H1 (cell line): ENCODE data around the gene NTRK1. TPM values are rescaled to one million over a fixed set of nuclear protein-coding genes. Genes with fewer than 3 reads are reported as not detected.

Experiments
- CTCF ChIA-PET: fragments of 300-600 bp; sonication (Branson Sonifier 250); formaldehyde crosslinking; loops from one replicate; lab custom pipeline; 2021; ENCODE audit not compliant: partially characterized antibody; lab: Charles Lee
- POLR2A ChIA-PET: fragments of 300-600 bp; sonication (Branson Sonifier 250); formaldehyde crosslinking; loops from one replicate; lab custom pipeline; 2021; ENCODE audit warnings: inconsistent platforms; ENCODE audit not compliant: partially characterized antibody; lab: Charles Lee
- DNase-seq, 2 experiments: peaks; one replicate each; pipeline versions ENCODE4 v3.0.0 to v3.0.0-alpha.2; 2010 to 2022; ENCODE audit warnings: low spot score in 2 of 2, low read depth in 1 of 2, mixed read lengths in 1 of 2
- FAIRE-seq: peaks from 2 replicates; lab custom pipeline; 2011; peaks lifted over from hg19 to GRCh38; lab: Jason Lieb, UNC
- H2AFZ ChIP-seq: 2 replicates; pipeline ENCODE4 v1.8.1; 2012; ENCODE audit warnings: low read length, inconsistent platforms
- H2AK5ac ChIP-seq: 2 replicates; pipeline ENCODE4 v1.6.1; 2013; ENCODE audit warnings: low read depth, low read length
- H2BK120ac ChIP-seq: replicated peaks from 2 replicates; pipeline ENCODE3; 2013; ENCODE audit warnings: low read depth, low read length, inconsistent platforms
- H2BK12ac ChIP-seq: 2 replicates; pipeline ENCODE4 v1.6.1; 2013; ENCODE audit warnings: low read depth, low read length
- H2BK15ac ChIP-seq: 2 replicates; pipeline ENCODE4 v1.6.1; 2013; ENCODE audit warnings: low read length
- H2BK20ac ChIP-seq: 2 replicates; pipeline ENCODE4 v1.6.1; 2013; ENCODE audit warnings: low read length
- H2BK5ac ChIP-seq: 2 replicates; pipeline ENCODE4 v1.6.1; 2013; ENCODE audit warnings: low read depth, low read length
- H3K14ac ChIP-seq: 2 replicates; pipeline ENCODE4 v1.6.1; 2013; ENCODE audit warnings: inconsistent platforms; ENCODE audit not compliant: insufficient read length
- H3K18ac ChIP-seq: 2 replicates; pipeline ENCODE4 v1.6.1; 2013; ENCODE audit warnings: low read length; ENCODE audit errors: extremely low read depth
- H3K23ac ChIP-seq: 2 replicates; pipeline ENCODE4 v1.6.1; 2013; ENCODE audit warnings: inconsistent platforms; ENCODE audit not compliant: insufficient read length
- H3K23me2 ChIP-seq: 2 replicates; pipeline ENCODE4 v1.6.1; 2013; ENCODE audit warnings: low read depth, low read length
- H3K27ac ChIP-seq: 2 replicates; pipeline ENCODE4 v1.6.1; 2011; ENCODE audit warnings: low read depth, low read length, inconsistent platforms
- H3K27me3 ChIP-seq, 4 experiments: replicated peaks in 1 of 4; 1 replicate in 1 of 4; 2 replicates in 3 of 4; pipeline versions ENCODE4 v1.6.1 to v1.8.1; 2011 to 2013; ENCODE audit warnings: low read length in 3 of 4, mild to moderate bottlenecking in 3 of 4, inconsistent platforms in 2 of 4, mixed read lengths in 2 of 4, moderate library complexity in 1 of 4; ENCODE audit not compliant: control insufficient read depth in 3 of 4, insufficient read depth in 3 of 4; ENCODE audit errors: extremely low read depth in 1 of 4
- H3K36me3 ChIP-seq, 4 experiments: 2 replicates each; pipeline versions ENCODE4 v1.6.1 to v1.8.1; 2011 to 2013; ENCODE audit warnings: mild to moderate bottlenecking in 4 of 4, low read length in 3 of 4, moderate library complexity in 2 of 4, control low read depth in 1 of 4, inconsistent platforms in 1 of 4; ENCODE audit not compliant: insufficient read depth in 4 of 4, control insufficient read depth in 2 of 4
- H3K4ac ChIP-seq: replicated peaks from 2 replicates; pipeline ENCODE3; 2013; ENCODE audit warnings: low read length, low read depth, mixed read lengths, inconsistent platforms; ENCODE audit not compliant: insufficient read length
- H3K4me1 ChIP-seq, 4 experiments: replicated peaks in 1 of 4; 1 replicate in 1 of 4; 2 replicates in 3 of 4; pipeline versions ENCODE4 v1.6.1 to v1.8.1; 2011 to 2013; ENCODE audit warnings: low read length in 3 of 4, inconsistent platforms in 2 of 4, mixed read lengths in 1 of 4; ENCODE audit not compliant: insufficient read depth in 4 of 4, control insufficient read depth in 3 of 4
- H3K4me2 ChIP-seq, 2 experiments: 2 replicates each; pipeline versions ENCODE4 v1.6.1 to v1.8.1; 2011 to 2013; ENCODE audit warnings: low read depth in 2 of 2, low read length in 2 of 2, control low read depth in 1 of 2, inconsistent platforms in 1 of 2, mild to moderate bottlenecking in 1 of 2; ENCODE audit not compliant: insufficient read depth in 1 of 2
- H3K4me3 ChIP-seq, 4 experiments: fragments of 200-600, 300-600 bp in 1 of 4; sonication (generic), shearing (Covaris generic), sonication (Bioruptor Twin) in 1 of 4; 2 replicates each; pipeline versions ENCODE4 v1.5.1 to v1.8.1; 2011 to 2016; ENCODE audit warnings: low read length in 4 of 4, low read depth in 3 of 4, control low read depth in 2 of 4, inconsistent platforms in 2 of 4, mild to moderate bottlenecking in 2 of 4, mixed read lengths in 1 of 4, moderate library complexity in 1 of 4; ENCODE audit not compliant: insufficient read depth in 2 of 4; ENCODE audit errors: extremely low read depth in 1 of 4
- H3K56ac ChIP-seq: replicated peaks from 2 replicates; pipeline ENCODE3; 2013; ENCODE audit warnings: low read depth, mild to moderate bottlenecking, mixed read lengths, low read length, inconsistent platforms; ENCODE audit not compliant: insufficient read length
- H3K79me1 ChIP-seq: 2 replicates; pipeline ENCODE4 v1.6.1; 2013; ENCODE audit warnings: low read depth, low read length, control low read depth
- H3K79me2 ChIP-seq, 2 experiments: 2 replicates each; pipeline versions ENCODE4 v1.6.1 to v1.8.1; 2012 to 2013; ENCODE audit warnings: low read length in 2 of 2, mild to moderate bottlenecking in 2 of 2, inconsistent platforms in 1 of 2; ENCODE audit not compliant: insufficient read depth in 2 of 2, control insufficient read depth in 1 of 2
- H3K9ac ChIP-seq, 4 experiments: replicated peaks in 1 of 4; 1 replicate in 1 of 4; 2 replicates in 3 of 4; pipeline versions ENCODE4 v1.6.1 to v1.8.1; 2011 to 2013; ENCODE audit warnings: low read depth in 3 of 4, low read length in 3 of 4, control low read depth in 2 of 4, mild to moderate bottlenecking in 2 of 4, moderate library complexity in 2 of 4, inconsistent platforms in 1 of 4; ENCODE audit errors: extremely low read depth in 1 of 4
- H3K9me3 ChIP-seq, 2 experiments: 2 replicates each; pipeline versions ENCODE4 v1.6.1 to v1.8.1; 2012 to 2013; ENCODE audit warnings: mild to moderate bottlenecking in 2 of 2, moderate library complexity in 2 of 2, control low read depth in 1 of 2, inconsistent platforms in 1 of 2, low read depth in 1 of 2, low read length in 1 of 2, mixed read lengths in 1 of 2; ENCODE audit not compliant: insufficient read depth in 2 of 2
- H4K20me1 ChIP-seq, 2 experiments: replicated peaks in 1 of 2; 2 replicates each; pipeline versions ENCODE3 to v1.8.1; 2011 to 2013; ENCODE audit warnings: inconsistent platforms in 2 of 2, low read length in 2 of 2, mild to moderate bottlenecking in 1 of 2; ENCODE audit not compliant: insufficient read depth in 2 of 2, control insufficient read depth in 1 of 2
- H4K5ac ChIP-seq: 2 replicates; pipeline ENCODE4 v1.6.1; 2013; ENCODE audit warnings: low read length, low read depth, mixed read lengths, inconsistent platforms; ENCODE audit not compliant: insufficient read length
- H4K8ac ChIP-seq: 2 replicates; pipeline ENCODE4 v1.8.0; 2013; ENCODE audit warnings: mild to moderate bottlenecking, moderate library complexity, low read length, inconsistent platforms; ENCODE audit not compliant: insufficient read depth; ENCODE audit errors: extremely low read depth
- H4K91ac ChIP-seq: replicated peaks from 2 replicates; pipeline ENCODE3; 2013; ENCODE audit warnings: low read length, mixed read lengths, inconsistent platforms; ENCODE audit not compliant: insufficient read length
- CHD1 ChIP-seq: IDR thresholded peaks from 2 replicates; pipeline ENCODE4 v1.6.1; 2012; ENCODE audit warnings: low read depth, low read length, improper control_type of control experiment
- GTF2F1 ChIP-seq: IDR thresholded peaks from 2 replicates; pipeline ENCODE4 v1.6.1; 2012; ENCODE audit warnings: low read depth, low read length, improper control_type of control experiment, borderline replicate concordance
- KDM4A ChIP-seq: IDR thresholded peaks from one replicate; pipeline ENCODE4 v1.7.1; 2012; ENCODE audit warnings: low read depth, mild to moderate bottlenecking, moderate library complexity, low read length, inconsistent platforms; ENCODE audit not compliant: severe bottlenecking
- RAD21 ChIP-seq, 2 experiments: IDR thresholded peaks in 1 of 2; conservative IDR thresholded peaks in 1 of 2; 2 replicates each; pipeline ENCODE4 v1.6.1; 2011; ENCODE audit warnings: low read depth in 2 of 2, low read length in 2 of 2, improper control_type of control experiment in 1 of 2, inconsistent platforms in 1 of 2, mild to moderate bottlenecking in 1 of 2, moderate library complexity in 1 of 2
- SIX5 ChIP-seq: IDR thresholded peaks from 2 replicates; pipeline ENCODE4 v1.6.1; 2011; ENCODE audit warnings: mild to moderate bottlenecking, low read depth, low read length
- WGBS, 2 experiments: shearing (Covaris generic) in 1 of 2; methylation state at CpG; one replicate each; pipeline versions ENCODE4 v1.1.6 to v1.1.7; 2013 to 2015; ENCODE audit warnings: low lambda C conversion rate in 2 of 2, mixed read lengths in 2 of 2, inconsistent platforms in 1 of 2, low coverage in 1 of 2, missing lambda C conversion rate in 1 of 2; ENCODE audit not compliant: insufficient replicate concordance in 2 of 2, insufficient coverage in 1 of 2, insufficient read length in 1 of 2; ENCODE audit errors: extremely low coverage in 1 of 2, missing lambda C conversion rate in 1 of 2; 5-methylcytosine and 5-hydroxymethylcytosine counted together
- polyA plus RNA-seq, 7 experiments: library from polyadenylated mRNA; depleted of rRNA in 3 of 7; stranded (reverse) in 5 of 7; unstranded in 2 of 7; fragments of >200 nt in 5 of 7; fragments of 200-250 nt in 2 of 7; gene quantifications; 1 replicate in 5 of 7; 2 replicates in 1 of 7; 4 replicates in 1 of 7; pipeline versions ENCODE4 v1.2.1 to v1.2.3, GENCODE V29; 2011 to 2013; ENCODE audit warnings: missing spikeins in 2 of 7, mixed read lengths in 2 of 7
- total RNA-seq: library from RNA; stranded (reverse); fragmentation: NEBNext Ultra II Directional; extraction: Animal tissue kit (Norgen Biotek cat#: 25700); gene quantifications from 2 replicates; pipeline ENCODE4 v1.2.1, GENCODE V29; 2021
- TF ChIP-seq, protein P1 (sequence below), 3 experiments: IDR thresholded peaks; 1 replicate in 2 of 3; 2 replicates in 1 of 3; pipeline versions ENCODE4 v1.5.1 to v1.6.1; 2011; ENCODE audit warnings: low read length in 3 of 3, mild to moderate bottlenecking in 3 of 3, inconsistent platforms in 2 of 3, low read depth in 1 of 3, moderate library complexity in 1 of 3; ENCODE audit not compliant: insufficient read depth in 1 of 3; ENCODE audit errors: control extremely low read depth in 1 of 3

NTRK1 gene
- total and polyA plus RNA-seq, 2 of the 8 experiments (the other 6 are each of a cell fraction or from before 2014, with no cell fraction given) = 0.12 to 0.24 TPM

DNA sequence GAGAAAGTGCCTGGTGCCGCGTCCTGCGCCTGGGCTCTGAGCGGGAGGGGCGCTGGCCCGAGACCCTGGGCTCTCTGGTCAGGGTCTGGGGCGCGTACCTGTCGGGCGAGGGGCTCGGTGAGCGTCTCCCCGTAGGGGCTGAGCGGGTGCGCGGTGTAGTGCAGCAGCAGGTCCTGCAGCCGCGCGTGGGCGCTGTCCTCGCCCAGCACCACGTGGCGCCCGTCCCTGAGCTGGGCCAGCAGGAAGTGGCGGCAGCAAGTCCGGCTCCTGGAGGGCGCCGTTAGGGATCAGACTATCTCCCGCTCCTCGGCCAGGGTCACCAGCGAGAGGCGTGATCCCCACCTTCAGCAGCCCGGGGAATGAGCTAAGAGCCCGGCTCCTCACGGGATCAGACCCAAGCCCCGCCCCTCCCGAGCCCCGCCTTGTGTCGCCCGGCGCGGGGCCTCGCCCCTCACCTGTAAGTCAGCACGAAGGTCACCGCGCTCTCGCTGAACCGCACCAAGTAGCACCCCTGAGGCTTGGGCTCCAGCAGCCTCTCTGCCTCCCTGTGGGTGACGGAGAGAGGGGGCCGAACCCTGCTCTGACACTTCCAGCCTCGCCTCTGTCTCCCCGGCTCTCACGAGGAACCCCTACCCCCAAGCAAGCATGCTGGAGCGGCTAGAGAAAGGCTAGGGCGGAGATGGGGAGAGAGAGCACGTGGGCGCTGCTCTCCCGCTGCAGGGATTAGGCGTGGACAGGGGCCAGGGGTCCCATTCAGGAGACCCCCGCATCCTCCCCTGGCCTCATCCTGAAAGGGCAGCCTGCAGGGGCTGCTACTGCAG lies 46.7 kb upstream of the NTRK1 start:
- peaks cover 1 to 48% (median 42%) of the 10 kb centered on the region in 4 experiments for H3K27me3 ChIP-seq
- H3K27ac ChIP-seq = no peak overlapping the region
- H4K20me1 ChIP-seq = no peaks in the 10 kb centered on the region
- no peaks in the 10 kb centered on the region for H3K36me3 ChIP-seq
- H3K4me1 ChIP-seq = peaks cover 0 to 11% (median 5%) of the 10 kb centered on the region in 4 experiments; a peak in 6 of 7 replicates
- peak overlapping the region; percentile 77; the same call in 1 of the 2 replicates for H2BK12ac ChIP-seq
- peak overlapping the region; percentile 32 for H4K5ac ChIP-seq
- 0 out of 2 replicates have a peak overlapping the region, but pooled peaks have one; percentile 78 for H2AFZ ChIP-seq
- no peak overlapping the region for H3K23ac ChIP-seq
- no peak for FAIRE-seq
- H3K9ac ChIP-seq = peak overlapping the region in 2 of 4 experiments; percentile 34 to 38; a peak in 3 of 7 replicates
- H2BK120ac ChIP-seq = peak overlapping the region; percentile 61
- H2BK5ac ChIP-seq = peak overlapping the region; percentile 77; the same call in 1 of the 2 replicates
- 0 out of 2 replicates have a peak overlapping the region, but pooled peaks have one; percentile 36 for H2BK15ac ChIP-seq
- ChIA-PET POLR2A (interaction anchor here (0.7 to 2.0 kb wide), 10 partner anchors 9 to 113 kb away, joined by 3 to 7 read pairs (median 3); partner anchors contain the start of genes INSRR and METTL25B), CTCF (interaction anchor here (0.7 to 31.8 kb wide), 19 partner anchors 9 to 131 kb away, joined by 3 to 491 read pairs (median 4); partner anchors contain the start of genes INSRR and PEAR1)
- no peaks in the 10 kb centered on the region for H3K9me3 ChIP-seq
- WGBS, 2 experiments = 4% methylated on average over 46 of the region's 60 CpGs; no CpG with 5 or more reads in 1 of the 2 experiments
- H2AK5ac ChIP-seq = no peak overlapping the region
- peak overlapping the region; percentile 69 to 93 for H3K4me2 ChIP-seq
- peak overlapping the region; percentile 95 for H3K18ac ChIP-seq
- peak overlapping the region; percentile 80; the same call in 1 of the 2 replicates for H2BK20ac ChIP-seq
- H4K91ac ChIP-seq = peak overlapping the region; percentile 83
- no peaks in the 10 kb centered on the region for H3K79me1 ChIP-seq
- DNase-seq = peak; percentile 68 to 91
- H3K14ac ChIP-seq = no peak overlapping the region
- peak overlapping the region; percentile 3 to 55 (median 38) for H3K4me3 ChIP-seq
- no peak overlapping the region for H3K56ac ChIP-seq
- H3K79me2 ChIP-seq = no peaks in the 10 kb centered on the region
- H3K4ac ChIP-seq = peak overlapping the region; percentile 8
- H3K23me2 ChIP-seq = peaks cover 2% of the 10 kb centered on the region; the same call in 1 of the 2 replicates
- peak overlapping the region; percentile 86; the same call in 1 of the 2 replicates for H4K8ac ChIP-seq
- TF ChIP-seq RAD21 (IDR thresholded peaks at IDR 0.05 in 1 of 2, conservative IDR thresholded peaks at IDR 0.05 in 1 of 2; ENCODE audit: low read depth in 2 of 2, low read length in 2 of 2) = peak in 1 of 2 experiments; percentile 14; a peak in 1 of 4 replicates
- TF ChIP-seq, protein P1, sequence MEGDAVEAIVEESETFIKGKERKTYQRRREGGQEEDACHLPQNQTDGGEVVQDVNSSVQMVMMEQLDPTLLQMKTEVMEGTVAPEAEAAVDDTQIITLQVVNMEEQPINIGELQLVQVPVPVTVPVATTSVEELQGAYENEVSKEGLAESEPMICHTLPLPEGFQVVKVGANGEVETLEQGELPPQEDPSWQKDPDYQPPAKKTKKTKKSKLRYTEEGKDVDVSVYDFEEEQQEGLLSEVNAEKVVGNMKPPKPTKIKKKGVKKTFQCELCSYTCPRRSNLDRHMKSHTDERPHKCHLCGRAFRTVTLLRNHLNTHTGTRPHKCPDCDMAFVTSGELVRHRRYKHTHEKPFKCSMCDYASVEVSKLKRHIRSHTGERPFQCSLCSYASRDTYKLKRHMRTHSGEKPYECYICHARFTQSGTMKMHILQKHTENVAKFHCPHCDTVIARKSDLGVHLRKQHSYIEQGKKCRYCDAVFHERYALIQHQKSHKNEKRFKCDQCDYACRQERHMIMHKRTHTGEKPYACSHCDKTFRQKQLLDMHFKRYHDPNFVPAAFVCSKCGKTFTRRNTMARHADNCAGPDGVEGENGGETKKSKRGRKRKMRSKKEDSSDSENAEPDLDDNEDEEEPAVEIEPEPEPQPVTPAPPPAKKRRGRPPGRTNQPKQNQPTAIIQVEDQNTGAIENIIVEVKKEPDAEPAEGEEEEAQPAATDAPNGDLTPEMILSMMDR (IDR thresholded peaks at IDR 0.05; ENCODE audit: control extremely low read depth in 1 of 3, insufficient read depth in 1 of 3, low read depth in 1 of 3, low read length in 3 of 3) = peak; percentile 37 to 70 (median 59); a peak in 3 of 4 replicates
- no peak for TF ChIP-seq GTF2F1
- TF ChIP-seq KDM4A = peak; percentile 55
- TF ChIP-seq SIX5 = no peak
- TF ChIP-seq CHD1 = no peak
